Mucosa of descending colon (tissue), 3 donors: Measurements from ENCODE around the gene KBTBD2. TPM values are rescaled to one million over a fixed set of nuclear protein-coding genes. Genes with fewer than 3 reads are reported as not detected.

ENCODE experiments used
- total RNA-seq, 3 donors: library from RNA; stranded (reverse); fragmentation: NEBNext Ultra II Directional in 2 of 3; extraction: Animal tissue kit (Norgen Biotek cat#: 25700) in 2 of 3; gene quantifications; one replicate each; pipeline versions ENCODE4 v1.2.1 to v1.2.4, GENCODE V29; 2021 to 2023
- donor health status: DM: no; HTN: no; CAD: no; lungs with moderate emphysema.
- donor health status: DM: no; HTN: no; CAD: no.
- donor health status: DM: no; HTN: yes; CAD: no.

The KBTBD2 gene
- total RNA-seq, 3 donors from 2014 or later: 26.8 to 30.0 (median 26.9) TPM

Other genes with a start within 250 kb of the KBTBD2 start
- gene FKBP9, start 65.7 kb upstream of the KBTBD2 start, total RNA-seq: 10 to 100 TPM; 87.8 to 99.7 (median 98.8) TPM
- gene NT5C3A, start 171.0 kb upstream of the KBTBD2 start, total RNA-seq: 100 to 1,000 TPM in 1 of 3 donors, 10 to 100 TPM in 2; 62.1 to 107 (median 93.8) TPM
- gene RP9, start 217.6 kb upstream of the KBTBD2 start, total RNA-seq: 10 to 100 TPM; 10.8 to 12.2 (median 11.5) TPM
- 10 to 100 TPM in 2 of 3 donors, 1 to 10 TPM in 1; 8.2 to 23.5 (median 15.8) TPM for gene BBS9, start 237.8 kb upstream of the KBTBD2 start, total RNA-seq